ENCODE measurements around the gene OBP2A. TPM values are rescaled to one million over a fixed set of nuclear protein-coding genes. Genes with fewer than 3 reads are reported as not detected.

OBP2A gene
- total and polyA plus RNA-seq, 10 of the 15 experiments (the other 5 are each of a cell fraction or from before 2014, with no cell fraction given): not detected

DNA sequence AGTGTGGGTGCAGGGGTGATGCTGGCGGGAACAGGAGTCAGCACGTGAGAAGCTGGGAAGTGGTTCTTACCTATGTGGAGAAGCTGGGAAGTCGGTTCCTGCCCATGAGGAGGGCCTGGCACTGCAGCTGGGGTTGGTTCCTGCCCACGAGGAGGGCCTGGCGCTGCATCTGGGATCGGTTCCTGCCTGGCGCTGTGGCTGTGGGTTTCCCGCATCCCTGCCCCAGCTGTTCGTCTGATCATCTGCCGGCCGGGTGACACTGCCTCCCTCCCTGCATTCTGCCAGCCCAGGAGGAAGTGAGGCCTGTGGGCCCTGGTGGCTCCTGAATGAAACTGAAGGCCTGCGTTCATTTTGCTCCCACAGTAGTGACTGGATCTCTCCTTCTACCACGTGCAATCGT lies 5.1 kb downstream of the OBP2A start (continued):
- TF ChIP-seq, protein P1, sequence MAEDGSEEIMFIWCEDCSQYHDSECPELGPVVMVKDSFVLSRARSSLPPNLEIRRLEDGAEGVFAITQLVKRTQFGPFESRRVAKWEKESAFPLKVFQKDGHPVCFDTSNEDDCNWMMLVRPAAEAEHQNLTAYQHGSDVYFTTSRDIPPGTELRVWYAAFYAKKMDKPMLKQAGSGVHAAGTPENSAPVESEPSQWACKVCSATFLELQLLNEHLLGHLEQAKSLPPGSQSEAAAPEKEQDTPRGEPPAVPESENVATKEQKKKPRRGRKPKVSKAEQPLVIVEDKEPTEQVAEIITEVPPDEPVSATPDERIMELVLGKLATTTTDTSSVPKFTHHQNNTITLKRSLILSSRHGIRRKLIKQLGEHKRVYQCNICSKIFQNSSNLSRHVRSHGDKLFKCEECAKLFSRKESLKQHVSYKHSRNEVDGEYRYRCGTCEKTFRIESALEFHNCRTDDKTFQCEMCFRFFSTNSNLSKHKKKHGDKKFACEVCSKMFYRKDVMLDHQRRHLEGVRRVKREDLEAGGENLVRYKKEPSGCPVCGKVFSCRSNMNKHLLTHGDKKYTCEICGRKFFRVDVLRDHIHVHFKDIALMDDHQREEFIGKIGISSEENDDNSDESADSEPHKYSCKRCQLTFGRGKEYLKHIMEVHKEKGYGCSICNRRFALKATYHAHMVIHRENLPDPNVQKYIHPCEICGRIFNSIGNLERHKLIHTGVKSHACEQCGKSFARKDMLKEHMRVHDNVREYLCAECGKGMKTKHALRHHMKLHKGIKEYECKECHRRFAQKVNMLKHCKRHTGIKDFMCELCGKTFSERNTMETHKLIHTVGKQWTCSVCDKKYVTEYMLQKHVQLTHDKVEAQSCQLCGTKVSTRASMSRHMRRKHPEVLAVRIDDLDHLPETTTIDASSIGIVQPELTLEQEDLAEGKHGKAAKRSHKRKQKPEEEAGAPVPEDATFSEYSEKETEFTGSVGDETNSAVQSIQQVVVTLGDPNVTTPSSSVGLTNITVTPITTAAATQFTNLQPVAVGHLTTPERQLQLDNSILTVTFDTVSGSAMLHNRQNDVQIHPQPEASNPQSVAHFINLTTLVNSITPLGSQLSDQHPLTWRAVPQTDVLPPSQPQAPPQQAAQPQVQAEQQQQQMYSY (CRISPR knock-in tag; IDR thresholded peaks at IDR 0.05): no peak
- TF ChIP-seq, protein P2, sequence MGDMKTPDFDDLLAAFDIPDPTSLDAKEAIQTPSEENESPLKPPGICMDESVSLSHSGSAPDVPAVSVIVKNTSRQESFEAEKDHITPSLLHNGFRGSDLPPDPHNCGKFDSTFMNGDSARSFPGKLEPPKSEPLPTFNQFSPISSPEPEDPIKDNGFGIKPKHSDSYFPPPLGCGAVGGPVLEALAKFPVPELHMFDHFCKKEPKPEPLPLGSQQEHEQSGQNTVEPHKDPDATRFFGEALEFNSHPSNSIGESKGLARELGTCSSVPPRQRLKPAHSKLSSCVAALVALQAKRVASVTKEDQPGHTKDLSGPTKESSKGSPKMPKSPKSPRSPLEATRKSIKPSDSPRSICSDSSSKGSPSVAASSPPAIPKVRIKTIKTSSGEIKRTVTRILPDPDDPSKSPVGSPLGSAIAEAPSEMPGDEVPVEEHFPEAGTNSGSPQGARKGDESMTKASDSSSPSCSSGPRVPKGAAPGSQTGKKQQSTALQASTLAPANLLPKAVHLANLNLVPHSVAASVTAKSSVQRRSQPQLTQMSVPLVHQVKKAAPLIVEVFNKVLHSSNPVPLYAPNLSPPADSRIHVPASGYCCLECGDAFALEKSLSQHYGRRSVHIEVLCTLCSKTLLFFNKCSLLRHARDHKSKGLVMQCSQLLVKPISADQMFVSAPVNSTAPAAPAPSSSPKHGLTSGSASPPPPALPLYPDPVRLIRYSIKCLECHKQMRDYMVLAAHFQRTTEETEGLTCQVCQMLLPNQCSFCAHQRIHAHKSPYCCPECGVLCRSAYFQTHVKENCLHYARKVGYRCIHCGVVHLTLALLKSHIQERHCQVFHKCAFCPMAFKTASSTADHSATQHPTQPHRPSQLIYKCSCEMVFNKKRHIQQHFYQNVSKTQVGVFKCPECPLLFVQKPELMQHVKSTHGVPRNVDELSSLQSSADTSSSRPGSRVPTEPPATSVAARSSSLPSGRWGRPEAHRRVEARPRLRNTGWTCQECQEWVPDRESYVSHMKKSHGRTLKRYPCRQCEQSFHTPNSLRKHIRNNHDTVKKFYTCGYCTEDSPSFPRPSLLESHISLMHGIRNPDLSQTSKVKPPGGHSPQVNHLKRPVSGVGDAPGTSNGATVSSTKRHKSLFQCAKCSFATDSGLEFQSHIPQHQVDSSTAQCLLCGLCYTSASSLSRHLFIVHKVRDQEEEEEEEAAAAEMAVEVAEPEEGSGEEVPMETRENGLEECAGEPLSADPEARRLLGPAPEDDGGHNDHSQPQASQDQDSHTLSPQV (IDR thresholded peaks at IDR 0.05): no peak
- TF ChIP-seq RAD51 (IDR thresholded peaks at IDR 0.05) (no peak), SRF (IDR thresholded peaks at IDR 0.05; ENCODE audit: low read depth in 2 of 2, low read length in 2 of 2) (no peak), BRCA1 (IDR thresholded peaks at IDR 0.05; ENCODE audit: low read depth, low read length) (no peak)

Measured in GM12878 (cell line).